OCI-LY7 (cell line): ENCODE results near the gene NECAB2. TPM values are rescaled to one million over a fixed set of nuclear protein-coding genes. Genes with fewer than 3 reads are reported as not detected.

Source experiments
- BruUV-seq: library from RNA; stranded (reverse); fragments of 400-500 nt; replicated peaks from 2 replicates; lab custom pipeline; 2021; lab: Mats Ljungman, UMichigan
- CTCF ChIA-PET: fragments of 300-600 bp; sonication (Branson Sonifier 250); formaldehyde crosslinking; loops from one replicate; lab custom pipeline; 2022; ENCODE audit warnings: antibody characterized with exemption; ENCODE audit not compliant: unreplicated experiment; lab: Charles Lee
- POLR2A ChIA-PET: fragments of 300-600 bp; sonication (Branson Sonifier 250); formaldehyde crosslinking; loops from one replicate; lab custom pipeline; 2022; ENCODE audit warnings: antibody characterized with exemption; lab: Charles Lee
- DNase-seq: peaks from one replicate; pipeline ENCODE4 v3.0.0-alpha.2; 2015; ENCODE audit warnings: low spot score
- H2AFZ ChIP-seq: fragments of 200-600 bp; sonication (generic), shearing (Covaris generic); 2 replicates; pipeline ENCODE4 v1.6.1; 2014; ENCODE audit warnings: mild to moderate bottlenecking, antibody characterized with exemption, low read length, moderate library complexity
- H3K27ac ChIP-seq: fragments of 200-600 bp; sonication (generic); 2 replicates; pipeline ENCODE4 v1.5.1; 2014; ENCODE audit warnings: mixed run types, low read depth, mild to moderate bottlenecking, moderate library complexity, low read length, inconsistent platforms; ENCODE audit not compliant: poor library complexity, severe bottlenecking
- H3K36me3 ChIP-seq: fragments of 200-600 bp; sonication (generic); 2 replicates; pipeline ENCODE4 v1.6.1; 2014; ENCODE audit warnings: mild to moderate bottlenecking, antibody characterized with exemption, low read length, moderate library complexity, mixed read lengths; ENCODE audit not compliant: insufficient read depth
- H3K4me1 ChIP-seq: fragments of 200-600 bp; sonication (generic); 2 replicates; pipeline ENCODE4 v1.5.1; 2014; ENCODE audit warnings: mild to moderate bottlenecking, low read length; ENCODE audit not compliant: insufficient read depth, poor library complexity, severe bottlenecking
- H3K4me2 ChIP-seq: fragments of 200-600 bp; sonication (generic); 2 replicates; pipeline ENCODE4 v1.6.1; 2014; ENCODE audit warnings: mild to moderate bottlenecking, low read length
- H3K4me3 ChIP-seq: fragments of 200-600 bp; sonication (generic); 2 replicates; pipeline ENCODE4 v1.5.1; 2014; ENCODE audit warnings: mild to moderate bottlenecking, low read depth, low read length; ENCODE audit not compliant: poor library complexity, severe bottlenecking
- H3K79me2 ChIP-seq: fragments of 200-600 bp; sonication (generic); 2 replicates; pipeline ENCODE4 v1.6.1; 2016; ENCODE audit warnings: low read depth, mild to moderate bottlenecking, low read length, moderate library complexity, mixed read lengths; ENCODE audit not compliant: insufficient read depth
- H3K9me2 ChIP-seq: fragments of 200-600 bp; sonication (generic); 2 replicates; pipeline ENCODE4 v1.6.1; 2016; ENCODE audit warnings: mild to moderate bottlenecking, low read length, mixed read lengths; ENCODE audit not compliant: insufficient read depth
- H3K9me3 ChIP-seq: fragments of 200-600 bp; sonication (generic); 2 replicates; pipeline ENCODE4 v1.6.1; 2014; ENCODE audit warnings: mild to moderate bottlenecking, mixed run types, low read length, mixed read lengths
- H4K20me1 ChIP-seq: fragments of 200-600 bp; sonication (generic); 2 replicates; pipeline ENCODE4 v1.6.1; 2014; ENCODE audit warnings: mild to moderate bottlenecking, antibody characterized with exemption, low read length, moderate library complexity, mixed read lengths; ENCODE audit not compliant: insufficient read depth
- EZH2phosphoT487 ChIP-seq: fragments of 200-600 bp; sonication (generic); IDR thresholded peaks from 2 replicates; pipeline ENCODE4 v1.6.1; 2018; ENCODE audit warnings: low read depth, borderline replicate concordance, mild to moderate bottlenecking, mixed run types, antibody characterized with exemption, low read length, moderate library complexity, mixed read lengths
- intact Hi-C: fragments of 100-400 bp; cut with micrococcal nuclease; formaldehyde crosslinking; loops from one replicate; pipeline ENCODE4 v1.10.0; 2022; ENCODE audit not compliant: unreplicated experiment
- total RNA-seq, 2 experiments: library from RNA; depleted of rRNA in 1 of 2; stranded (reverse); fragments of >200 nt in 1 of 2; shearing (Covaris generic) in 1 of 2; gene quantifications; 2 replicates each; pipeline ENCODE4 v1.2.3, GENCODE V29; 2014 to 2022
- TF ChIP-seq, protein P1 (sequence below): fragments of 200-600 bp; sonication (generic); conservative IDR thresholded peaks from 2 replicates; pipeline ENCODE4 v1.5.1; 2014; ENCODE audit warnings: mild to moderate bottlenecking, antibody characterized with exemption, low read length, moderate library complexity, mixed read lengths

Gene NECAB2
- total RNA-seq, 2 experiments from 2014 or later: not detected

DNA sequence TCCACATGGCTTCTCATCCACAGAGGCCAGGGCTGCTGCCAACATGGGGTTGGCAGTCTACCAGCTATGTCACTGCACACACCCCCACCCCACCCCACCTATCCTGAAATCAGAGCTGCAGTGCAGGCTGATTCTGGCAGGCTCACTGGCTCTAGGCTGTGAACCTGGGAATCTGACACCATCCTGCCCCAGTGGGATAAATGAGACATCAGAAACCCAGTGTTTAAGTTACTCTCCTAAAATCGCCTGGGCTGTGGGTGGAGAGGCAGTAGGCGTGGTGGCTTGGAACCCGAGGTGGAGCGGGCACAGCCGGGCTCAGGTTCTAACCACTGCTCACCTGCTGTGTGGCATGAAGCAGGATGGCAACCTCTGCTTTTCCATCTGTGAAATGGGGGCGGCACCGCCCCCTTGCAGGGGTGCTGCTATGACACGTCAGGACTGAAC, 69.0 kb downstream of the NECAB2 start:
- TF ChIP-seq EZH2phosphoT487: no peak
- Histone ChIP-seq H4K20me1 (no peaks in the 10 kb centered on the region), H3K9me2 (no peaks in the 10 kb centered on the region), H3K36me3 (no peaks in the 10 kb centered on the region), H3K79me2 (no peaks in the 10 kb centered on the region), H3K4me3 (no peak overlapping the region), H2AFZ (no peak overlapping the region), H3K4me2 (no peak overlapping the region), H3K9me3 (no peaks in the 10 kb centered on the region), H3K27ac (no peak overlapping the region), H3K4me1 (no peaks in the 10 kb centered on the region)
- ChIA-PET CTCF (no interaction called here), POLR2A (interaction anchor here (1.2 kb wide), 1 partner anchor 15 kb away, joined by 3 read pairs; no protein-coding TSS in a partner anchor)
- intact Hi-C loops: no loop called here
- BruUV-seq: no TSS peak
- no peak for DNase-seq

DNA sequence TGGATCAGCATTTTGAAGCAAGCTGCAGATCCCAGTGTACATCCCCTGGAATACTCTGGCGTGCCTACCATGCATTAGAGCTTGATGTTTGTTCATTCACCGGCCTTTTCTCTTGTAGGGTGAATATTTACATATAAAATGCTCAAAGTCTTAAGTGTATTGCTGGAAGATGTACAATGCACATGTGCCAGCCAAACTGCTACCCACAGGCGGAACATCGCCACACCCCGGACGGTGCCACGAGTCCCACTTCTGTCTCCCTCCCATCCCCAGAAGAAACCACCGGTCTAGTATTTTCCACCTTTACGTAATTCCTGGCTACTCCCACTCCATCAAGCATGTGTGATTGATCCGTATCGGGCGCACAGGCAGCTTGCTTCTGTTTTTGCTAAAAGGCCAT, 70.4 kb downstream of the NECAB2 start:
- no peak for TF ChIP-seq EZH2phosphoT487
- TF ChIP-seq, protein P1, sequence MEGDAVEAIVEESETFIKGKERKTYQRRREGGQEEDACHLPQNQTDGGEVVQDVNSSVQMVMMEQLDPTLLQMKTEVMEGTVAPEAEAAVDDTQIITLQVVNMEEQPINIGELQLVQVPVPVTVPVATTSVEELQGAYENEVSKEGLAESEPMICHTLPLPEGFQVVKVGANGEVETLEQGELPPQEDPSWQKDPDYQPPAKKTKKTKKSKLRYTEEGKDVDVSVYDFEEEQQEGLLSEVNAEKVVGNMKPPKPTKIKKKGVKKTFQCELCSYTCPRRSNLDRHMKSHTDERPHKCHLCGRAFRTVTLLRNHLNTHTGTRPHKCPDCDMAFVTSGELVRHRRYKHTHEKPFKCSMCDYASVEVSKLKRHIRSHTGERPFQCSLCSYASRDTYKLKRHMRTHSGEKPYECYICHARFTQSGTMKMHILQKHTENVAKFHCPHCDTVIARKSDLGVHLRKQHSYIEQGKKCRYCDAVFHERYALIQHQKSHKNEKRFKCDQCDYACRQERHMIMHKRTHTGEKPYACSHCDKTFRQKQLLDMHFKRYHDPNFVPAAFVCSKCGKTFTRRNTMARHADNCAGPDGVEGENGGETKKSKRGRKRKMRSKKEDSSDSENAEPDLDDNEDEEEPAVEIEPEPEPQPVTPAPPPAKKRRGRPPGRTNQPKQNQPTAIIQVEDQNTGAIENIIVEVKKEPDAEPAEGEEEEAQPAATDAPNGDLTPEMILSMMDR: no peak
- H3K27ac ChIP-seq: no peak overlapping the region
- no peaks in the 10 kb centered on the region for H3K4me1 ChIP-seq
- H2AFZ ChIP-seq: no peak overlapping the region
- no peaks in the 10 kb centered on the region for H4K20me1 ChIP-seq
- no peak for DNase-seq
- H3K4me3 ChIP-seq: no peak overlapping the region
- H3K36me3 ChIP-seq: no peaks in the 10 kb centered on the region
- H3K4me2 ChIP-seq: no peak overlapping the region
- no peaks in the 10 kb centered on the region for H3K9me3 ChIP-seq
- ChIA-PET CTCF (no interaction called here), POLR2A (interaction anchor here (0.6 kb wide), 1 partner anchor 514 kb away, joined by 5 read pairs; no protein-coding TSS in a partner anchor)
- no TSS peak for BruUV-seq
- H3K9me2 ChIP-seq: no peaks in the 10 kb centered on the region
- intact Hi-C loops: no loop called here
- no peaks in the 10 kb centered on the region for H3K79me2 ChIP-seq

DNA sequence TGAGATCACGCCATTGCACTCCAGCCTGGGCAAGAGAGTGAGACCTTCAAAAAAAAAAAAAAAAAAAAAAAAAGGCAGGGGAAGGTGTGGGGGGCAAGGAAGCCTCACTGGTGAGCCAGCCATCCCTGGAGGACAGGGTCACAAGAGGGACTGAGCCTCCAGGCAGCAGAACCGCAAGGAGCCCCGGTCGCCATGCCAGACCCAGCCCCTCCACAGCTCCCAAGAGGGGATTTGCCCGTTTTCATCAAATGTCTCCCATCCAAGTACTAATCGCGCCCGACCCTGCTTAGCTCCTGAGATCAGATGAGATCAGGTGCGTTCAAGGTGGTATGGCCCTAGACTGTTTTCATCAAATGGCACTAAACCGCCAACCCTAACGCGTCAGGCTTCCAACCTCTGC, 71.7 kb downstream of the NECAB2 start:
- H3K4me3 ChIP-seq: no peak overlapping the region
- H3K79me2 ChIP-seq: no peaks in the 10 kb centered on the region
- CTCF ChIA-PET: no interaction called here
- H3K27ac ChIP-seq: no peak overlapping the region
- H3K4me2 ChIP-seq: no peak overlapping the region
- no peaks in the 10 kb centered on the region for H3K9me2 ChIP-seq
- POLR2A ChIA-PET: interaction anchor here (0.5 to 0.8 kb wide), 2 partner anchors 26 to 862 kb away, joined by 3 to 5 read pairs; no protein-coding TSS in a partner anchor
- DNase-seq: no peak
- intact Hi-C loops: no loop called here
- no peak overlapping the region for H2AFZ ChIP-seq
- H3K9me3 ChIP-seq: no peaks in the 10 kb centered on the region
- H3K4me1 ChIP-seq: no peaks in the 10 kb centered on the region
- TF ChIP-seq EZH2phosphoT487: no peak
- TF ChIP-seq, protein P1: no peak
- no peaks in the 10 kb centered on the region for H4K20me1 ChIP-seq
- no peaks in the 10 kb centered on the region for H3K36me3 ChIP-seq
- BruUV-seq: no TSS peak
